Measurements from ENCODE around the gene RALY.

RALY gene

DNA sequence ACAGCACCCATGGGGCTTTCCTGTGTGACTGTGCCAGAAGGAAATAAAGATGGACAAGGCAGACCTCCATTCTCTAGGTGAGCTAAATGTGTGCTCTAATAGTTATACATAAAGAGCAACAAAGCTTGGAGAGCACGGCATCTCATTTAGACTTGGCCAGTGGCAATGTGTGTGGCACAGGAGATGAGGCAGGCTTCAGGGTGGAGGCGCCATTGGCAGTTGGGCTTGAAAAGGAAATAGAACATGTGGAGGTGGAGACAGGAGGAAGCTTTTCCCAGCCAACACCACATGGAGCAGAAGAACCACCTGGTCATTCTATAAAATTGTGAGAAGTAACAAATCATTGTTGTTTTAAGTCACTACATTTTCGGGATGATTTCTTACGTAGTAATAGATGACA lies 3.6 kb upstream of the RALY start:
- DNase-seq: no peak

GRCh38 chr20:33991502-33991901 lies 2.2 kb upstream of the RALY start:
- no peak for DNase-seq

GRCh38 chr20:33992145-33992922 lies 1.4 kb upstream of the RALY start:
- DNase-seq: peak in 1 of 2 donors; percentile 20

DNA sequence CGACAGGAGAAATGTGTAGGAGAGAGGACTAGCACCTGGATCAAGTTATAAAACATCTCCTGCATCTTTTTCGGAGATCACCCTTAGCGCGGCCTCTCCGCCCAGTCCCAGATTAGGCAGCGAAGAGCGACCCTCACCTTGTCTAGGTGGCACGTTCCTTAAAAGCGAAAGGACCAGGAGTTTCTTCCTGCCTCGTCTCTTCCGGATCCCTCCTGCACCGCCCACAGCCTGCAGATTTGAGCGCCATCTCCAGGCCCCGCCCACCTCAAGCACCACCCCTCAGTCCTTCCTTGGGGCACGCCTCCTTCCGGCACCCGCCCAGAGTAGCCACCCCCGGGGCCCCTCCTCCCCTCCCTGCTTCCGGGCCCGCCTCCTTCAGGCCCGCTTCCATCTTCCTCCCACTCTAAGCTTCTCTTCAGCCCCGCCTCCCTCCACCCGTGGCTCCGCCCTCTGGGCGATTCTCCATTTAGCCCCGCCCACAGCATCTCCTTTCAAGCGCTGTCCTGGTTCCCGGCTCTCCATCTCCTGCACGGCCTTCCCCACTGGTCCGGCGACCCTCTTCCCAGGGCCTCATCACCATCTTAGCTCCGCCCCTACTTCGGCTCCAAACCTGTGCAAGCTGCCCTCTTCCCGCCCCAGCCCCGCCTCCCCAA lies 662 bp upstream of the RALY start:
- DNase-seq: peak; percentile 99

GRCh38 chr20:33994222-33994913 lies 657 bp downstream of the RALY start:
- DNase-seq: peak; percentile 72

GRCh38 chr20:33995053-33995831 lies 1.5 kb downstream of the RALY start:
- DNase-seq: no peak

DNA sequence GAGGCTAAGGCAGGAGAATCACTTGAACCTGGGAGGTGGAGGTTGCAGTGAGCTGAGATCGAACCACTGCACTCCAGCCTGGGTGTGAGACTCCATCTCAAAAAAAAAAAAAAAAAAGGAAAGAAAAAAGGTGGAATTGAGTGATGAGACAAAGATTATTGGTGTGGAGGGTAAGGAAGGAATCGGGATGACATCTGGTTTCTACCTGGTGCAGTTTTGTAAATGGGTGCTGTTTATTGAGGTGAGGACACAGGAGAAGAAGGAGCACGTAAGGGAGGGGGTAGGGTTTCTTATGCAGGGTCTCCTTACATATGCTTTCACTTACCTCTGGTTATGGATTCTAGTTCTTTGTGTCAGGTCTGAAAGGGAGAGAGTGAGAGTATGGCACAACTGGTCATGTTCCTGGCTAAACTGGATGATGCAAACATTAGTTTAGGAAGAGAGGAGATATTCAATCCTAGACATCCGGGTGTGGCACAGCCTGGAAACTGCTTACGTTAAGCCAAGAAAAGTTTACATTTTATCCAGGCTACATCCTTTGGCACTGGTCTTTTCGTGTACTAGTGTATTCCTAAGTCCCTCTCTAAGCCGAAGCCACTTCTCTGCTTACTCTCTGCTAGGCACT lies 5.4 kb downstream of the RALY start:
- no peak for DNase-seq

DNA sequence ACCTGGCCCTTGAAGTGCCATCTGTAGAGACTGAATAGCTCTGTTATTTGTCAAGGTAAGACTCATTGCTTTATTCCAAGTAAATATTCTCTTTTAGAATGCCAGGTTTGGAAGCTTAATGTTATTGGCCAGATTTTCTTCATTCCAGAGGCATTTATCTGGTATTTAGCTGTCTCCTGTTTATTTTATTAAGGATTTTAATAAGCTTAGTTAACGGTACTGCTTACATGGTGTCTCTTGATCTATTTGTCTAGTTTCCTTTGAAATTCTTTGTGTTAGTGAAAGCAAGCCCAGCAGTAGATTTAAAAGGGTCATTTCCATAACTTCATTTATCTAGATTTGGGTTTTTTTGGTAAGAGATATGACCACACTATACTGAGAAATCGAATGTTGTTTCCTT lies 7.7 kb downstream of the RALY start:
- no peak for DNase-seq

GRCh38 chr20:34004227-34004626 lies 10.5 kb downstream of the RALY start:
- no peak for DNase-seq

DNA sequence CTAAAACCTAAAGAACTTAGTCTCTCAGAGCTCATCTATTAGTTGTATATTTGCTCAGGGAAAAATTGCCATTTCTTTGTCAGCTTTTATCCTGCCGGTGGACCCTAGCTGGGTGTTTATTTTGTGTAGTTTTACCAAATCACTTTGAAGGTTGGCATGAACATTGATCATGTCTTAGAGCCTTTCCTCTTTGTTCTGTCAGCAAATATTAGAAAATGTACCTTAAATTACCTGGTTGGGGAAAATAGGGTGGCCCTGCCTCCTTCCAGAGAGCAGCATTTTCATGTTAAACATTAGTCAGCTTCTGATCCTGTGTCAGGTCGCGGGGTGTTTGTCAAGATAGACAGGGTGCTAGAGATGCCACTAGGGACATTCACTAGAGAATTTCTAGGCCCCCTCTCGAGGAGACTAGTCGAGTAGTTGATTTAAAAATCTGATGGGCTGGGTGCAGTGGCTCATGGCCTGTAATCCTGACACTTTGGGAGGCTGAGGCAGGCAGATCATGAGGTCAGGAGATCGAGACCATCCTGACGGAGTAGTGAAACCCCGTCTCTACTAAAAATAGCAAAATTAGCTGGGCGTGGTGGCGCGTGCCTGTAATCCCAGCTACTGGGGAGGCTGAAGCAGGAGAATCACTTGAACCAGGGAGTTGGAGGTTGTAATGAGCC lies 11.2 kb downstream of the RALY start:
- DNase-seq: no peak

- DNase-seq: no peak
Measured at GRCh38 chr20:34006619-34007018, 12.9 kb downstream of the RALY start.

- DNase-seq: no peak
Measured at GRCh38 chr20:34008477-34008876, 14.8 kb downstream of the RALY start.

DNA sequence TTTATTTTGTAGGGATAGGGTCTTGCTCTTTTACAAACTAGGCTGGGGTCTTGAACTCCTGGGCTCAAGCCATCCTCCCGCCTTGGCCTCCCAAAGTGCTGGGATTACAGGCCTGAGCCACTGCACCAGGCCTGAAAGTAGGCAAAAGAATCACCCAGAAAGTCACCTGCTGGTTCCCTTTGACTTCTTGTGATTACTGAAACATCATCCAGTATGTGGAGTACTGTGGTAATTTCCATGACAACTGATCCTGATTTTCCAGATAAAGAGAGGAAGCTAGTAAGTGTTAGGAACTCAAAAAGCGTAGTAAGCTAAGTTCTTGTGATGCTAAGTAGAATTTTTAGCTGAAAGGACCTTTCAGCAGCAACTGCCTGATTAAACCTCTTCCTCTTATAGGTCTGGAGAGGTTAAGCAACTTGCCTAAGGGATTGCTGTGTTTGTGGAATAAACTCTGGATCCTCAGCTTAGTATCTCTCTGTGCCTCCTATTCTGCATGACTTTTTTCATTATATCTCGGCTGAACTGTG lies 16.8 kb downstream of the RALY start:
- DNase-seq: no peak

GRCh38 chr20:34011275-34011674 lies 17.6 kb downstream of the RALY start:
- no peak for DNase-seq

GRCh38 chr20:34012330-34012729 lies 18.6 kb downstream of the RALY start:
- no peak for DNase-seq

DNA sequence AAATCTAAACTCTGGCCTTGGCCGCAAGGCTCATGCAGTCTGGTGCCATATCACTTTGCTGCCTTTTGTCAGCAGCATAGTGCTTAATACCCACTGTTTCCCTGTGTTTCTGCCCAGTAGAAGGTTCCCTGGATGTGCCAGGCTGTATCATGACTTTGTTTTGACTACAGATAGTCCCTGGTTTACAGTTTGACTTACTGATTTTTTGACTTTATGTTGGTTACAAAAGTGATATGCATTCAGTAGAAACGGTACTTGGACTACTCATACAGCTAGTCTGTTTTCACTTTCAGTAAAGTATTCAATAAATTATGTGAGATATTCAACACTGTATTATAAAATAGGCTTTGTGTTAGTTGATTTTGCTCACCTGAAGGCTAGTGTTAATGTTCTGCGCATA lies 19.0 kb downstream of the RALY start:
- no peak for DNase-seq

GRCh38 chr20:34013554-34013953 lies 19.8 kb downstream of the RALY start:
- no peak for DNase-seq

- no peak for DNase-seq
Measured at GRCh38 chr20:34014878-34015277, 21.2 kb downstream of the RALY start.

GRCh38 chr20:34015401-34016335 lies 22.0 kb downstream of the RALY start:
- DNase-seq: no peak

DNA sequence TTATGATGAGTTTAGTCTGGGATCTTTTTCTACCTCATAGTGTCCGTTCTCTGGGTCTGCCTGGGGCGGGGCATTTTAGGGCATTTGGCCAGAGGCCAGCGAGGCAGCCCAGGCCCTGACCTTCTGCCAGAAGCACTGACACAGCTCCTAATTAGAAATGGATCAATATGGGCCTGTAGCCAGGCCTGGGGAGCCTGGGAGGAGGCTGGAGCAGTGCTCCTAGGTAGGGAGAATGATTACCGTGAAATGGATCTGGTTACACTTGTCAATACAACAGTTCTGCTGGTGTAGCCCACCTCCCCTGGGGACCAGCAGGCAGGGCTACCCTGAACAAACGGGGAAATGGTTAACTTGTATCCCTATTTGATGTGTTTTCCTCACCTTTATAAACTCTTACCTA lies 23.0 kb downstream of the RALY start:
- no peak for DNase-seq

GRCh38 chr20:34017610-34018009 lies 23.9 kb downstream of the RALY start:
- DNase-seq: no peak
